D721Med (cell line): ENCODE data around the gene FCER2.

Source experiments
- DNase-seq: peaks from one replicate; pipeline ENCODE4 v3.0.0; 2011; ENCODE audit warnings: low spot score; ENCODE audit not compliant: insufficient read length
- FAIRE-seq: peaks from 2 replicates; lab custom pipeline; 2011; peaks lifted over from hg19 to GRCh38; lab: Jason Lieb, UNC
- CTCF ChIP-seq: IDR thresholded peaks from 2 replicates; pipeline ENCODE4 v1.5.1; 2012; ENCODE audit warnings: mild to moderate bottlenecking, control low read depth; ENCODE audit not compliant: insufficient read depth; ENCODE audit errors: missing control alignments

The FCER2 gene

DNA sequence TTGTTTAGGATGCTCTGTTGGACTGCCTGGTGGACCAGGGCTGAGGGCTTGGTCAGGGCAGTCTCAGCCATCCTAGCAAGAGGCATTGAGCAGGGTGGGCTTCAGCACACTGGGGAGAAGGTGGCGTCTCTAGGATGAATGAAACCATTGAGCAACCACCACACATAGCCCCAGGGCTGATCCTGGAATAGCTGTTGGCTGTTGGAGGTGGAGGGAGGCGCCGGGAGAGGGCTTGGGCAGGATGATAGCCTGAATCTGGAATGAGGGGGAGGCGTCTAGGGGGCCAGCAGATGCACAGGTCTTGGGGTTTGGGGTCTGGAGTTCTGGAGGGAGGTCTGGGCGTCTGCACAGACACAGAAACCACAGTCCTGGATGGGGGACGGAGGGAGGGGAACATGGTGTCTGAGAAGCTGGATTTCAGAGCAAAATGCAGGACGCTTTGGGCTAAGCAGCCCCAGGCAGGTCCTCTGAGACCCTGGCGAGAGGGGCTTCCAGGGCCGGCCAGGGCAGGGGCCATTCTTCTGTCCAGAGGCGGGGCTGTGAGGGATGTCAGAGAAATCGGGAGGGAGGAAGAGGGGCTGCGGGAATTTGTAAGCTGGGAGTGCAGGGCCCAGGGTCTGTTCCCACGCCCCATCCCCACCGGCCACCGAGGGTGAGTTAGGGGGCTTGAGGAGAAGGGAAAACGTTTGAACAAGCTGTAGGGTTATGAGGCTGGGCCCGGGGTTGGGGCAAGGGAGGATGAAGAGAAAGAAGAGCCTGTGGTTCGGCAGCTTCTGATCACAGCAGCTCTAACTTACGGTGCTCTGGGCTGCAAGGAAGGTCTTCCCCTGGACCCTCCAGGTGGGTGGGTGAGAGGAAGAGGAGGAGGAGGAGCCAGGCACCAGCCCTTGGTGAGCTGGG lies 16.1 kb downstream of the FCER2 start:
- no peak for TF ChIP-seq CTCF
- DNase-seq (no peak), FAIRE-seq (no peak)

DNA sequence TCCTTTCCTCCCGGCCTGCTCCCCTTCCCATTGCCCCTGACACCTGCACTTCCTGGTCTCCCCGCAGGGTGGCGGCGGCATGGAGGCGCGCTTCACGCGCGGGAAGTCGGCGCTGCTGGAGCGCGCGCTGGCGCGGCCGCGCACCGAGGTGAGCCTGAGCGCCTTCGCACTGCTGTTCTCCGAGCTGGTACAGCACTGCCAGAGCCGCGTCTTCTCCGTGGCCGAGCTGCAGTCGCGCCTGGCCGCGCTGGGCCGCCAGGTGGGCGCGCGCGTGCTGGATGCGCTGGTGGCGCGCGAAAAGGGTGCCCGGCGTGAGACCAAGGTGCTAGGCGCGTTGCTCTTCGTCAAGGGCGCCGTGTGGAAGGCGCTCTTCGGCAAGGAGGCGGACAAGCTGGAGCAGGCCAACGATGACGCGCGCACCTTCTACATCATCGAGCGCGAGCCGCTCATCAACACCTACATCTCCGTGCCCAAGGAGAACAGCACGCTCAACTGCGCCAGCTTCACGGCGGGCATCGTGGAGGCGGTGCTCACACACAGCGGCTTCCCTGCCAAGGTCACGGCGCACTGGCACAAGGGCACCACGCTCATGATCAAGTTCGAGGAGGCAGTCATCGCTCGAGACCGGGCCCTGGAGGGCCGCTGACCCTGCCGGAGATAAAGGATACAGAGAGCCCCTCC lies 19.6 kb downstream of the FCER2 start:
- DNase-seq (no peak), FAIRE-seq (no peak)
- TF ChIP-seq CTCF = no peak

DNA sequence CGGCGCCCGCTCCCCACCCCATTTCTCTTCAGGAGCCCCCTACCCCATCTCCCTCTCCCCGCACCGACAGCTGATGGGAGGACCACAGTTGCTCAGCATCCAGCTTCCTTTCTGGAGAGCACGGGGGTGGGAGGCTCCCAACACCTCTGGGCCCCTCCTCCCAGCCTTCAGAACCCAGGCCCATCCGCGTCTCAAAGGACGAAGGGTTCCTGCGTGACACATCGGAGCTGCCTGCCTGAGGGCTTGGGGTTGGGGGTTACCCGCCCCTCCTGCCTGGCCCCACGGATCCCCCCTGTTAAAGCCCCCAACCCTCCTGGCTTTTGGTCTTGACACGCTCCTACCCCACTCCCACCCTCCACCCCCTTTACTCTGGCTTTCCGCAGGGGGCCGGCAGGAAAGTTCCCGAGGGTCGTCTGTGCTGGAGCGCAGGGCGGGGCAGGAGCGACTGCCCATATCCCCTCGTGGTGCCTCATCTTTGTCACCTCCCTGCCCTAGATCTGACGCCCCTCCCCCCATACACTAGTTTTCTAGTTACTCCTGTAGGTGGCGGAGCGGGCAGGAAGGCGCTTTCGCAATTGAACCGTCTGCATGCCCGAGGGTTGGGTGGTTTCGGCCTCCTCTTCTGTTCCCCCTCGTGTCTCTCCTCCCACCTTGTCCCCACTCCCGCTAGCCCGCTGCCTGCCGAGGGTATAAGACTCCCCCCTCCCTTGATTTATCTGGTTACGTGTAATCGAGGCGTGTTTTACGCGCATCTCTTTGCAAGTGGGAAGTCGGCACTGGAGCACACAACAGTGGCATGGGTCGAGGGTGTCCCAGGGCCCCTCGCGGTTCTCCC lies 20.4 kb downstream of the FCER2 start:
- FAIRE-seq (no peak), DNase-seq (peak; percentile 91)
- peak; percentile 54 for TF ChIP-seq CTCF

DNA sequence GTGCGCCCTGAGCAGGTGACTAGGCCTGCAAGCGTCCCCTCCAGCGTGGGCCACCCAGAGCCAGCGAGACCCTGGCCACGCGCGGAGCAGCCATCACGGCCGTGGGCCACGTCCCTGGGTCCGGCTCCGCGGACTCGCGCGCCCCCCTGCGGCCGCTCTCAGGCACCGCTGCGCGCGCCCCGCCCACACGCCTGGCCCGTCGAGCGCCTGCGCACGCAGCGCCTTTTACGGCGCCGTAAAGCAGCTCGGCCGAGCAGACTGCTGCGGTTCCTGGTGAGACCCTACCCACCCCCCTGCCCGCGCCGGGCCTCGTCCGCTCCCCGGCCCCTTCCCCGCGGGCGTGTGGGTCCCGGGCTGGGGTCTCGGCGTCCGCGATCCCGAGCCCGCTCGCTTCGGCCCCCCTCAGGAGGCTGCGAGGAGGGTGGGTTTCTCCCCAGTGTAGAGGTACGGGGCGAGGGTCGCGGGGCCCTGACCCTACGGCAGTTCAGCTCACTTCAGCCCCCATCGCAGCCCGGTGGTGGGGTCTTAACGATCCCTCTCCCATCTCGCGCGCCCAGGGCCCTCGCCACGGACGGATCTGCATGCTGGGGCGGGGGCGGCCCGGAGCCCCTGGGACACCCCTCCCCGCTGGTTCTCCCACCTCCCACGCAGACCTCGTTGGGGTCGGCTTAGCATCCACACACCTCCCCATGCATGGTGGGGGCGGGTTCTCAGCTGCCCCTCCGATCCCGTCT lies 21.2 kb downstream of the FCER2 start, which contains the start of gene TRAPPC5:
TSS of gene TRAPPC5 (plus strand) at position 228 of the 734 bp plus-strand sequence. CDS start 1,421 bp downstream, outside the sequence.
- no peak for FAIRE-seq
- peak; percentile 83 for TF ChIP-seq CTCF
- peak; percentile 73 for DNase-seq

GRCh38 chr19:7679771-7680605 lies 21.9 kb downstream of the FCER2 start:
- no peak for DNase-seq
- TF ChIP-seq CTCF = no peak
- no peak for FAIRE-seq
